G401 (cell line): ENCODE results near the gene SCAMP3. TPM values are rescaled to one million over a fixed set of nuclear protein-coding genes. Genes with fewer than 3 reads are reported as not detected.
A peak's percentile ranks its signal among the peaks of the same experiment; 100 is the strongest.

Experiments used
- DNase-seq: peaks from one replicate; pipeline ENCODE4 v3.0.0-alpha.2; 2015; ENCODE audit warnings: low spot score
- in situ Hi-C: cut with HindIII; loops from 2 replicates; pipeline ENCODE4 v1.10.0; 2016; ENCODE audit warnings: low sequenced_read_pairs, mixed read lengths
- total RNA-seq: library from RNA; depleted of rRNA; stranded (reverse); fragments of >200 nt; shearing (Covaris generic); gene quantifications from 2 replicates; pipeline ENCODE4 v1.2.3, GENCODE V29; 2014

Gene SCAMP3
- total RNA-seq, 1 experiment from 2014 or later = 24.3 TPM

DNA sequence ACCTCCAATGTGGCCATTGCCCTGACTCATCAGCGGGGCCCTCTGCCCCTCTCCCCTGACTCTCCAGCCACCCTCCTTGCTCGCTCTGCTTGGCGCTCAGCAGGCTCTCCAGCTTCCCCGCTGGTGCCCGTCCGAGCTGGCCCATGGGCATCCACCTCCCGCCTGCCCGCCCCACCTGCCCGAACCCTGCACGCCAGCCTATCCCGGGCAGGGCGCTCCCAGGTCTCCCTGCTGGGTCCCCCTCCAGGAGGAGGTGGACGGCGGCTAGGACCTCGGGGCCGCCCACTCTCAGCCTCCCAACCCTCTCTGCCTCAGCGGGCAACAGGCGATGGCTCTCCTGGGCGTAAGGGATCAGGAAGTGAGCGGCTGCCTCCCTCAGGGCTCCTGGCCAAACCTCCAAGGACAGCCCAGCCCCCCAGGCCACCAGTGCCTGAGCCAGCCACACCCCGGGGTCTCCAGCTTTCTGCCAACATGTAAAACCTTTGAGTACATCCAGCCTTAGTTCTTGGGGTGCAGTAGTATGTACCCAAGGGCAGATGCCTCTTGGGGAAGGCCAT lies 25.9 kb upstream of the SCAMP3 start:
- DNase-seq = no peak
- in situ Hi-C loops = no loop called here

DNA sequence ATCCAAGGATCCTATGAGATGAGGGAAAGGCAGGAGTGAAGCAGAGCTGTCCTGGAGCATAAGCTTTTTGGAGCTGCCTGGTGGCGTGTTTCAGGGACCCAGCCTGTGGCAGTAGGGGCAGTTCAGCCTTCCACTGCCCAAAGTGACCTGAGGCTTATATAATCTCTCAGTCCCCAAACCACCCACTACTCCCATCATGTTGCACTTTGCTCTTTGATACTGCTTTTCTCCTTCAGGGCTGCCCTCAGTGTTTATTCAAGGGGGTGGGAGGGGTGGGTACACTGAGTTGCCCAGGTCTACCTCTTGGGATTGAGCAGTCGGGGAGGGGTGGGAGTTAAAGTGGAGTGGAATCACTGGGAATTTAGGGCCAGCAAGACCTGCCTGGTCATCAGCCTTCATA lies 24.4 kb upstream of the SCAMP3 start:
- in situ Hi-C loops = no loop called here
- DNase-seq = no peak

DNA sequence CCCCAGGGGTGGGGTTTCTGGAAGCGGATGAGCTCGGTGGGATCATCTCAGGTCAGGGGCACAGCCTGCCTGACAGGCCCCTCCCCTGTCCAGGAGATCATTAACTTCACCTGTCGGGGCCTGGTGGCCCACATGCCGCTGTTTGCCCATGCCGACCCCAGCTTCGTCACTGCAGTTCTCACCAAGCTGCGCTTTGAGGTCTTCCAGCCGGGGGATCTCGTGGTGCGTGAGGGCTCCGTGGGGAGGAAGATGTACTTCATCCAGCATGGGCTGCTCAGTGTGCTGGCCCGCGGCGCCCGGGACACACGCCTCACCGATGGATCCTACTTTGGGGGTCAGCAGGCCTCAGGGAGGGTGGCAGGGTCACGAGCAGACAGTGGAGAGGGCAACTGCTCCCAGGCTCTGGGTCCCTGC lies 23.5 kb upstream of the SCAMP3 start:
- in situ Hi-C loops = no loop called here
- DNase-seq = no peak

DNA sequence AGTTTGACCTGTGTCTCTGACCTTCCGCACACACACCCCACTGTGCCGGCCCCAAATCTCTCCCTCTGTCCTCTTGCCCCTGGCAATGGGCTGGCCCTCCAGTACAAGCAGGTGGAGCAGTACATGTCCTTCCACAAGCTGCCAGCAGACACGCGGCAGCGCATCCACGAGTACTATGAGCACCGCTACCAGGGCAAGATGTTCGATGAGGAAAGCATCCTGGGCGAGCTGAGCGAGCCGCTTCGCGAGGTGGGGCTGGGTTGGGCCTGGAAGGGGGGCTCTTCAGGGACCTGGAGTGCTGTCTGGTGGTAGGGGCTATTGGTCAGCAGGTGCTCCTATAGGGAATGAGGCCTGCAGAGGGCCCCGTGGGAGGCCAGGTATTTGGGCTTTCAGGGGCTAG lies 22.9 kb upstream of the SCAMP3 start:
- in situ Hi-C loops = no loop called here
- DNase-seq = no peak

DNA sequence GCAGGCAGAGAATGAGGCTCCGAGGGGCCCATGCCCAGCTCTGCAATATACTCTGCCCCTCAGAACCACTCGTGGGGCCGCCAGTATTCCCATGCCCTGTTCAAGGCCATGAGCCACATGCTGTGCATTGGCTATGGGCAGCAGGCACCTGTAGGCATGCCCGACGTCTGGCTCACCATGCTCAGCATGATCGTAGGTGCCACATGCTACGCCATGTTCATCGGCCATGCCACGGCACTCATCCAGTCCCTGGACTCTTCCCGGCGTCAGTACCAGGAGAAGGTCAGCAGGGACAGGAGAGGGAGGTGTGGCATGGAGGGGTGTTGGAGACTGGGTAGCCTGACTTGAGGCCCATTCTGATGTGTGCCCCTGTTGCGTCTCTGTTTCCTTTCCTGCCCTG lies 22.3 kb upstream of the SCAMP3 start:
- in situ Hi-C loops = no loop called here
- DNase-seq = no peak

DNA sequence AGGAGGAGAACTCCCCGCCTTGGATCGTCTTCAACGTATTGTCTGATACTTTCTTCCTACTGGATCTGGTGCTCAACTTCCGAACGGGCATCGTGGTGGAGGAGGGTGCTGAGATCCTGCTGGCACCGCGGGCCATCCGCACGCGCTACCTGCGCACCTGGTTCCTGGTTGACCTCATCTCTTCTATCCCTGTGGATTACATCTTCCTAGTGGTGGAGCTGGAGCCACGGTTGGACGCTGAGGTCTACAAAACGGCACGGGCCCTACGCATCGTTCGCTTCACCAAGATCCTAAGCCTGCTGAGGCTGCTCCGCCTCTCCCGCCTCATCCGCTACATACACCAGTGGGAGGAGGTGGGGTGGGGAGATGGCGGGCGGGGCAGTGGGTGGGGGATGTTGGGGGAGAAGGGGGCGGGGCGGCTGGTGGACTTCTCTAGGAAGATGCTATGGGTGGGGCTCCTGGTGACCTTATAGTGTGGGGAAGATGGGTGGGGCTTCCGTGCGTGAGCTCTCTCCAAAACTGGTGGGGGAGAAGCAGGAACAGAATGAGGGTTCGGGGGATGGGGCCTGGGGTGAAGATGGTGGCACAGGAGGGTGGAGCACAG lies 20.4 kb upstream of the SCAMP3 start:
- DNase-seq = no peak
- in situ Hi-C loops = no loop called here

DNA sequence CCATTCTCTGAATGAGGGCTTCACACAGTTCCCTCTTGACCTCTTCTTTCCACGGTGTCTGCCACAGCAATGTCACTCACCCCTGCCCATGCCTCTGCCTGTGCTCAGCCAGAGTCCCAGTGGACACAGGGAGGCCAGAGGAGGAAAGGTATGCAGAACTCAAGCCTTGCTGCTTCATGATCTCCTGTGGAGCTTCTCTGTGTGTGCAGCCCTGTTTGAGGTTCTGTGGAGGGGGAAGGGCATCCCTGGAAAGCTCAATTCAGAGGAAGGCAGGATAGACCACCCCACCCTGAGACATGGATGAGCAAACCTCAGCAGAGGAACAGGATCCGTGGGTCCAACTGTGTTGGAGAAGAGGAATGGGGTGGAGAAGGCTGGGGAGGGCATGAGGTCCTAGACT lies 17.1 kb upstream of the SCAMP3 start:
- peak; percentile 29 for DNase-seq
- in situ Hi-C loops = no loop called here

DNA sequence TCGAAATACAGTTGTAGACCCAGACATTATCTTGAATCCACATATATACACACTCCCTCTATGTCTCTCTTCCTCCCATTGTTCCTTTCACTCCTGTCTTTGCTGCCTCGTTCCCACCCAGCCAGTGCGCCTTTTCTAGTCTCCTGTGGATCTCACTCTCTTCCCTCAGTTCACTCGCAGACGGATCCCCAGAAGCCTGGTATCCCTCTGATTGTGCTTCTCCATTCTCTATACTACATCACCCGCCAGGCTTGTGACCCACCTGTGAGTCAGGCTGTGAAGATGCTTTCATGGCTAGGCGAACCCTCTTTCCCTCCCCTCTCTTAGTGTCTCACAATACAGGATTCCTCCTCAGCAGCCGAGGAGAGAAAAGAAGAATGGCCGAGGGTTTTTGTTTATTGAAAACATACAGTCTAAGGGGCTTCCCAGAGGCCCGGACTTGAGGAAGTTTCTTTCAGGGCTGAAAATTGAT lies 16.6 kb upstream of the SCAMP3 start:
- in situ Hi-C loops = no loop called here
- DNase-seq = no peak

DNA sequence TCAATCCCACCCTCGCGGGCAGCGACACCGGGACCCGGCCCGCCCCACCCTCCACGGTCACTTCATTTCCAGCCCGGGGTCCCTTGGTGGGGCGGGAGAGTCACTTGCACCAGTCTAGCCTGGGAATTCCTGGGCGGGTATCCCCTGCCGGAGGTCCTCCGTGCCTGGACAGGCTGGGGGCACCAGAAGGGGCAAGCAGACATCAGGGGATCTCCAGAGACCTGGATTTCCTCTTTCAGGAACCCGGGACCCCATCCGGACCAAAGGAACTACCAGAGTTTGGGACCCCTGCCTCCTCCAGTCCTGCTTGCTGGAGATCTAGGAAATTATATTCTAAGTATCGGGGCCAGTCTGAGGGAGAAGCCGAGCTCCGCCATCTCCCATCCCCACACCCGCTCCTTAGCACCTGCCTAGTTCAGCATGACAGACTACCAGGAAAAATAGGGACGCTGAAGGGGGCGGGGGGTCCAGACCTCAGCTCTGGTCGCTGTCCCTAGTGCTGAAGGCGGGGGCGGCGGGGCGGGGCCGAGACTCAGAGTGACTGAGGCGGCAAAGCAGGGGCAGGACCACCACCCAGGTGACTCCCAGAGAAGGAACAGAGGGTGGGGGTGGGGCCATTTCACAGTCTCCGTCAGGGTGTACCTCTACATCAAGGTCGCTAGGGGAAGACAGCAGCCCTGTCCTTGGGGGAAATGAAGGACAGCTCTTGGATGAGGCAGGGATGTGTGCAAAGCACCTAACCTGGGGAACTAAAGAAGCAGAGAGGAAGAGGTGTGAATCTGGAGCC lies 15.9 kb upstream of the SCAMP3 start:
- in situ Hi-C loops = no loop called here

DNA sequence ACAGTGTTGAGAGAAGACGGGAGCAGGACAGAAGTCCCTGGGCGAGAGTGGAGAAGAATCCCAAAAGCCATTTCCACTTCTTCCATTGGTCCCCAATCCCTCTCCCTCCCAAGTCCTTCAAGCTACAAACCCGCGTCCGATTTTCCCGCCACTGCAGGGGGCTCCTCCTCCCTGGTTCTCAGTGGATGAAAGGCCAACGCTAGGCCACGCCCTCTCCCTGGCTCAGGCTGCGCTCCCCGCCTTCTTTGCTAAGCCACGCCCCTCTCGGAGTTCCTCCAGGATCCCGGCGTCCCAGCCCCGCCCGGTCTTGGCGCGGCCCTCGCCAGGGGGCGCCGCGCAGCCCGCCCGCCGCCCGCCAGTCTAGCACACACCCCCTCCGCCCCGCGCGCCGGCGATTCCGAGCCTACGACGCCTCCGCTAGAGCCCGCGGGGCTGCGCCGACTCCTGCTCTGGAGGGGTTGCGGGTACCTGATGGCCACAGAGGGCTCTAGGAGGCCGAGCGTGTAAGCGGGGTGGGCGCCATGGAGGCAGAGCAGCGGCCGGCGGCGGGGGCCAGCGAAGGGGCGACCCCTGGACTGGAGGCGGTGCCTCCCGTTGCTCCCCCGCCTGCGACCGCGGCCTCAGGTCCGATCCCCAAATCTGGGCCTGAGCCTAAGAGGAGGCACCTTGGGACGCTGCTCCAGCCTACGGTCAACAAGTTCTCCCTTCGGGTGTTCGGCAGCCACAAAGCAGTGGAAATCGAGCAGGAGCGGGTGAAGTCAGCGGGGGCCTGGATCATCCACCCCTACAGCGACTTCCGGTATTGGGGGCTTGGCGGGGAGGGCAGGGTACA lies 15.1 kb upstream of the SCAMP3 start, which contains the start of gene HCN3:
HCN3 (plus strand) TSS at position 394 of the 832 bp plus-strand sequence; CDS start at position 522, 128 bp downstream.
- in situ Hi-C loops = no loop called here
- peak; percentile 99 for DNase-seq

More for the DNA sequence above, 15.9 kb upstream of the SCAMP3 start:
- peak; percentile 89 for DNase-seq

DNA sequence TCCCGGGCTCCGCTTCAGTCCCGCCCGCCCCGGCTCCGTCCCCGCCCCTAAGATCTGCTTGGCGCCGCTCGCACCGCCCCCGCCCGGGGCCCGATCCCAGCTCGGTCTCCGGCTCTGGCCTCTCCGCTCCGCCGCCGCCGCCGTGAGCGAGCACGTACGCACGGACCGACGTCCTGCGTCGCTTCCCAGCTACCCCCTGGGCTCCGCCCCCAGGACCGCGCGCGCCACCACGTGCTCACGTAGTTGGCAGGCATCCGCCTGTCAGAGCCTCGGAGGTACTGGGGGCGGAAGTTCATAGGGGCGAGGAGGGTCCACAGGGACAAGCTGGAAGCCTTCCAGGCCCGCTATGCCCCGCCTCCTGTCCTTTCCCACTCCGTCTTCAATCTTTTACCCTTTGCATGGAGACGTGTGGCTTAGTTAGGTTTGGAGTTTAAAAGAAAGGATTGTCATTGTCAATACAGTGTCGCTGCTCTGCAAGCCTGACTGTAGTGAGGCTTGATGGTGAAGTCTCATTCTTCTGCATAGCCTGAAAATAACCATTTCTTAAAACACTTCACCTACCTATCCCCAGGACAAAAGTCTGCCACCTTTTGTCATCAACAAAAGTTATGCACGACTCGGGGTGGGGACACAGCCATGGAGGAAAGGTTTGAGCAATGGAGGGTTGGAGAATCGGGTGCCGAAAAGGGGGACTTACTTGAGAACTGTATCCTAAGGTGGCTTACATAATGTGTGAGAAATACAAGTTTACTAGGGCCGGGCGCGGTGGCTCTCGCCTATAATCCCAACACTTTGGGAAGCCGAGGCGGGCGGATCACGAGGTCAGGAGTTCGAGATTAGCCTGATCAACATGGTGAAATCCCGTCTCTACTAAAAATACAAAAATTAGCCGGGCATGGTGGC lies 11.4 kb upstream of the SCAMP3 start, which contains the start of gene CLK2:
CLK2 (minus strand) TSS at position 162 of the 903 bp plus-strand sequence. CDS start 2,527 bp downstream, outside the sequence.
- DNase-seq = peak; percentile 94
- in situ Hi-C loops = no loop called here

DNA sequence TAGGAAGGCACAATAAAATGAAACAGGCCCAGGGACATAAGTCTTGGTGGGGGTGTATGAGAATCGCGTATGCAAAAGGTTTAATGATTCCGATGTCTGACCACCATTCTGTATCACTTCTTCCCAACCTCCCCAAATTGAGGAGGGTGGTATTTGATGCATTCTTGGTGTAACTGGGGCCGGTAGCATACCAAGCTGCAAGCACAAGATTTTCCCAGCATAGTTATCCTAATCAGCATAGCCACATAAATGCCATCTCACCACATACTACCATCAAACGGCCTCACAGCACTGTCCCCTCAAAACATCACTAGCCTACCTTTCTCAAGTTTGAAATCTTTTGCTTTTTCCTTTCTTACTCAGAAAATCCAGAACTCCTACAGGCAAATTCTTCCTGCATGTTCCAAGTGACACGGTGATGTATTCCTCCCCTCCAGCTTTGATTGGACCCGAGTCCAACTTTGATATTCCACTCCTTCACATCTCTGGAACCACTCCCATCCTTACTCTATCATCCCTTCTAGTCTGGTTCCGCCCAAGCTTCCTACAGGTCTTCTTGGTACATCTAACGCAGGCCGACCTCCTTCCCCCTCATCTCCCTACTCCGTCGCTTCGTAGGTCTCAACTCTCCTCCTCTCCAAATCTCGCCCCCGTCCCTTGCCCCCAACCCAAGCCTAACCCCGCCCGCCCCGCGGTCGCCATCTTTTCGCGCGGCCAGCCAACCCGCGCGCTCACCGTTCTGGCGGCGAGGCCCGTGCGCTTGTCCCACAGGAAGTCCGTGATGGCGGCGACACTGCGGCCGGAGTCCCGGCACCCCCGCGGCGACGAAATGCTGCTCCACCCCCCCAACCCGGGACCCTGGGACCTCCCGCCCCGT lies 10.5 kb upstream of the SCAMP3 start:
- DNase-seq = no peak
- in situ Hi-C loops = no loop called here

DNA sequence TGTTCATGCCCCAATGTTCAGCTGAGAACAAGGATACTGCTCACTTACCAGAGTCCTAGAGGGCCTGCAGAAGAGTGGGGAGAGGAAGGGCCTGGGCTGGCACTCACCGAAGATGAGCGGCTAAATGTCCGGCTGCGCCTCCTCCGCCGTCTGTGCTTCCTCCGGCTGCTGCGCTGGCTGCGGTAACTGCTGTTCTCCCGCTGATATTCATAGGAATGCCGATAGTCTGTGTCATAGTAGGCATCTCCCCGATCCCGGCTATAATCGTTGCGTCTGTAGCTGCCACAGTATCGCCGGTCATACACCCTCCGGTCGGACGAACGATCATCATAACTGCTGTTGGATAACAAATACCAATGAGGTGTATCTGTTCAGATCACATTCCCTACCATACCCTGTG lies 7.2 kb upstream of the SCAMP3 start:
- no peak for DNase-seq
- in situ Hi-C loops = no loop called here

DNA sequence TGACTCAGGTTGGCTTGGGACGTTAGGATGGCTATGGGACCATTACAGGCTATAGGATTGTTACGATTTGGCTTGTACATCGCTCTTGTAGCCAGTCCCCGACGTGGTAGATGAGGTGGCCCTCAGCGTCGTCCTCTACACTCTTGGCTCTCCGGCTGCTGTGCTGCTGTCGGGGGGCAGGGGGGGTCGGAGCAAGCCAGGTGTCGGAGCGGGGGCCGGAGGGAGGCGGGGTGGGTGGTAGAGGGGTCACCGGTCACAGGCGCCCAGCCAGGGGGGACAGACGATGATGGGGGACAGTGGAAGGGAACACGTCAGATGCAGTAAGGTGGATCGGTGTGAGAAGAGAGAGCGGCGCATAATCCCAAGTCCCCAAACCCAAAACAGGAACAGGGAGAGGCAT lies 6.5 kb upstream of the SCAMP3 start:
- in situ Hi-C loops = no loop called here
- DNase-seq = no peak

DNA sequence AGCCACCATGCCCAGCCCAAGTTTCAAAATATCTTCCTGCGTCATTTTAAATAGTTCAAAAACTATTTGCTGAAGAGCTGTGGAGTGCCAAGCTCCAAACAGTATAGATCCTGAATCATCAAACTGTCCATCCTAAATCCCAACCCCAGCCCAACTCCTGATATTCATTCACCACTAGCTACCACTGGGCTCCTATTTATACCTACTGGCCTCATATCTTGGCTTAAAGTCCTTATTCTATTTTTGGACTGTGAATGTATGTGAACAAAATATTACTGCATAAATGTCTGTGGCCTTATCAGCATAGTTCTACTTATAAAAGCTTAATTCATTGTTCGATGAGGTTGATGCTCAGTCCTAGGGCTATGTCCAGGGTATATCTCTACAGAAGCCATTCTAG lies 5.2 kb upstream of the SCAMP3 start:
- no peak for DNase-seq
- in situ Hi-C loops = no loop called here

DNA sequence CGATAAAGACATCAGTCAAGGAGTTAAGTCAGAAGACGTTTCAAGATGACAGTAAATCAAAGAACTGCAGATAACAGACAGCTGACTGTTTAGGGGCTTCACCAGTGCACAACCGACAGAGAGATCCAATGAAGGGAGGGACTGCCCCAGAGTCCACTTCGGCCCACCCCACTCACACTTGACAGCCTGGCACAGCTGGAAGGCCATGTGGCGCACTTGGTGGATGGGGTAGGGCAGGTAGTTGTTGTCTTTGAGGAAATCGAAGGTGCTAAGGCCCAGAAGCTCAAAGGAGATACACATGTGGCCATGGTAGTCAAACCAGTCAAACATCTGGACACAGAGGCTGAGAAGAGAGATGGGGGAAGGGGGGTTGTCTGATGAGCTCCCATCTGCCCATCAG lies 4.4 kb upstream of the SCAMP3 start:
- in situ Hi-C loops = no loop called here
- DNase-seq = no peak

DNA sequence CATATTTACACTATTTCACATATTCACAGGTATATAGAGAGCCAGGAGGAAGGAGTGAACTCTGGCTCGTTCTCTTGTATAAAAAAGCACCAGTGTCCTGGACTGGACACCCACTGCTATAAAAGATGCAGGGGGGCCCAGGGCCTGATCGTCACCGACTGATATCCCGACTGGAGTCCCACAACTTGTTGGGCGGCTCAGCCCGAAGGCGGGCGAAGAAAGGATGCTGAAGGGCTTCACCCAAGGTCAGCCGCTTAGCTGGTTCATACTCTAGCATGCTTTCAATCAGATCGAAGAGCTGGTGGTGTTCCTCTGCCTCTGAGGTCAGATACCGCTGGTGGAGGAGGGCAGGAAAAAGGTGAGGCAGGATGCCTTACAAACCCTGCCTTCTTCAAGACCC lies 907 bp upstream of the SCAMP3 start:
- DNase-seq = no peak
- in situ Hi-C loops = no loop called here

DNA sequence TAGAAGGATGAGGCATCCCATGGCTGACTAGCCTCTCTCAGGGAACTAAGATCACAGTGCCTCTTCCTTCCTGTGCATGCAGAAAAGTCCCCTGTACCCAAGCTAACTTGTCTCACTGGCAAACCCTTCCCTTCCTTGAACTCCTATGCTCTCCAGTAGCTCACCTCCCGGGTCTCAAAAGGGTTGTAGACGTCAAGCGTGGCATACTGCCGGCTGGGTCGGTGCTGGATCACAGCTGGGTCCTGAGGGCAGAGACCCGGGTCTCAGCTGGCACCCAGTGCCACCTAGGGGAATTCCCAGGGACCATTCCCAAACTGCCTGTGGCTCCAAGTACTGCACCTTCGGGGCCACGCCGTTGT lies 688 bp downstream of the SCAMP3 start:
- in situ Hi-C loops = no loop called here
- DNase-seq = no peak
